H1 (cell line): ENCODE results near the gene SPRR1A. TPM values are rescaled to one million over a fixed set of nuclear protein-coding genes. Genes with fewer than 3 reads are reported as not detected.

Source experiments
- ATF2 ChIP-seq: IDR thresholded peaks from 2 replicates; pipeline ENCODE4 v1.6.1; 2012; ENCODE audit warnings: low read length, inconsistent platforms
- ATF3 ChIP-seq: IDR thresholded peaks from 2 replicates; pipeline ENCODE4 v1.6.1; 2011; ENCODE audit warnings: low read depth, mild to moderate bottlenecking, low read length; ENCODE audit not compliant: insufficient read depth
- KDM4A ChIP-seq: IDR thresholded peaks from one replicate; pipeline ENCODE4 v1.7.1; 2012; ENCODE audit warnings: low read depth, mild to moderate bottlenecking, moderate library complexity, low read length, inconsistent platforms; ENCODE audit not compliant: severe bottlenecking
- NRF1 ChIP-seq: IDR thresholded peaks from 2 replicates; pipeline ENCODE4 v1.6.1; 2011; ENCODE audit warnings: mild to moderate bottlenecking, low read depth, low read length, improper control_type of control experiment
- RBBP5 ChIP-seq: IDR thresholded peaks from 2 replicates; pipeline ENCODE4 v1.7.1; 2012; ENCODE audit warnings: low read depth, mild to moderate bottlenecking, inconsistent platforms, low read length, moderate library complexity, borderline replicate concordance
- RFX5 ChIP-seq: IDR thresholded peaks from 2 replicates; pipeline ENCODE4 v1.6.1; 2011; ENCODE audit warnings: low read depth, low read length, improper control_type of control experiment, borderline replicate concordance
- RNF2 ChIP-seq: fragments of 200-900, 300-1000 bp; sonication (generic); IDR thresholded peaks from 2 replicates; pipeline ENCODE4 v1.7.1; 2016; ENCODE audit warnings: borderline replicate concordance, low read depth, mild to moderate bottlenecking, antibody characterized with exemption, low read length; ENCODE audit not compliant: poor library complexity, severe bottlenecking; ENCODE audit errors: missing control alignments
- SIRT6 ChIP-seq: IDR thresholded peaks from one replicate; pipeline ENCODE4 v1.7.1; 2012; ENCODE audit warnings: low read length, inconsistent platforms
- SIX5 ChIP-seq: IDR thresholded peaks from 2 replicates; pipeline ENCODE4 v1.6.1; 2011; ENCODE audit warnings: mild to moderate bottlenecking, low read depth, low read length
- SP2 ChIP-seq: IDR thresholded peaks from 2 replicates; pipeline ENCODE4 v1.6.1; 2012; ENCODE audit warnings: mild to moderate bottlenecking, low read length, inconsistent platforms
- SRF ChIP-seq: IDR thresholded peaks from 2 replicates; pipeline ENCODE4 v1.6.1; 2011; ENCODE audit warnings: mild to moderate bottlenecking, low read depth, low read length, moderate library complexity
- polyA plus RNA-seq, 7 experiments: library from polyadenylated mRNA; depleted of rRNA in 3 of 7; stranded (reverse) in 5 of 7; unstranded in 2 of 7; fragments of >200 nt in 5 of 7; fragments of 200-250 nt in 2 of 7; gene quantifications; 1 replicate in 5 of 7; 2 replicates in 1 of 7; 4 replicates in 1 of 7; pipeline versions ENCODE4 v1.2.1 to v1.2.3, GENCODE V29; 2011 to 2013; ENCODE audit warnings: missing spikeins in 2 of 7, mixed read lengths in 2 of 7
- total RNA-seq: library from RNA; stranded (reverse); fragmentation: NEBNext Ultra II Directional; extraction: Animal tissue kit (Norgen Biotek cat#: 25700); gene quantifications from 2 replicates; pipeline ENCODE4 v1.2.1, GENCODE V29; 2021

Gene SPRR1A
- total and polyA plus RNA-seq, 2 of the 8 experiments (the other 6 are each of a cell fraction or from before 2014, with no cell fraction given) = not detected

DNA sequence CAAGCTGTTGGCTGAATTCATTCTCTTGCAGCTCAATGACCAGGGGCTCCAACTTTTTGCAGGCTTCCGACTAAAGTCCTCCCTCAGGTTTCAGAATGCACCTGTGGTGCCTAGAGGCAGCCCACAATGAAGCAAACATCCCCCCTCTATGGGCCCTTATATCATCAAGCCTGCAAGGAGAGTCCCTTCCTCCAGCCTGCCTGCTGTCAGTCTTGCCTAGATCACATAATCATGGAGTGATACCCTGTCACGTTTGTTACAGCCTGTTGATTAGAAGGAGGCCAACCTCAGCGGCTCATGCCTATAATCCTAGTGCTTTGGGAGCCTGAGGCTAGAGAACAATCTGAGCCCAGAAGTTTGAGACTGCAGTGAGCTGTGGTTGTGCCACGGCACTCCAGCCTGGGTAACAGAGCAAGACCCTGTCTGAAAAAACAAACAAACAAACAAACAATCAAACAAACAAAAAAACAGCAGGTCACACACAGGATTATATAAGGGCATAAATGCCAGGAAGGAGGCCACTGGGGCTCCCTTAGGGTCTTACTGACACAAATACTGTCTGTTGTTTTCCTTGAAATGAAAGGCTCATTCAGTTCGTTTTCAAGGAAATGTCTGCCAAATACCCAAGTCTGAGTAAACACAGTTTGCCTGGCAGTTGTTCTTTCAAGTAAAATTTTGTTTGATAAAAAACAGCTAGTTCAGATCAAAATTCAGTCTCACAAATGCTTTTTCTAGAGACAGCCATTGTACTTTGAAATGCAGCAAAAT, 12.9 kb downstream of the SPRR1A start (continued):
- TF ChIP-seq ATF2 = no peak
- TF ChIP-seq SRF = no peak
- no peak for TF ChIP-seq SIRT6
- TF ChIP-seq SP2 = no peak
- no peak for TF ChIP-seq RNF2
- TF ChIP-seq RFX5 = no peak
- TF ChIP-seq ATF3 = no peak
- TF ChIP-seq KDM4A = no peak
- no peak for TF ChIP-seq RBBP5
- no peak for TF ChIP-seq NRF1
- no peak for TF ChIP-seq SIX5
